Measurements from ENCODE around the gene IGSF23.
"Not testable (repeated sequence)": the region's sequence is repeated elsewhere in the genome, so short reads cannot be mapped to it uniquely, and the experiment has no call there.

Gene IGSF23

GRCh38 chr19:44587963-44588770 is 25.2 kb upstream of the IGSF23 start:
- DNase-seq (ENCODE audit: low read depth), result peak; percentile 72

- no peak for DNase-seq (ENCODE audit: low read depth)
These were observed 24.6 kb upstream of the IGSF23 start for GRCh38 chr19:44588771-44589112.

GRCh38 chr19:44590245-44591059 is 22.9 kb upstream of the IGSF23 start:
- DNase-seq (ENCODE audit: low read depth), result no peak

GRCh38 chr19:44591340-44591993 is 21.9 kb upstream of the IGSF23 start:
- not testable (repeated sequence) for DNase-seq (ENCODE audit: low read depth)

GRCh38 chr19:44592451-44592890 is 20.9 kb upstream of the IGSF23 start:
- DNase-seq (ENCODE audit: low read depth), result no peak

GRCh38 chr19:44593294-44593693 is 20.1 kb upstream of the IGSF23 start:
- no peak for DNase-seq (ENCODE audit: low read depth)

GRCh38 chr19:44593866-44594266 is 19.5 kb upstream of the IGSF23 start:
- not testable (repeated sequence) for DNase-seq (ENCODE audit: low read depth)

- no peak for DNase-seq (ENCODE audit: low read depth)
These were observed 16.8 kb upstream of the IGSF23 start for GRCh38 chr19:44596428-44597130.

- DNase-seq (ENCODE audit: low read depth), result no peak
These were observed 16.3 kb upstream of the IGSF23 start for GRCh38 chr19:44597131-44597491.

GRCh38 chr19:44598355-44598754 is 15.0 kb upstream of the IGSF23 start:
- DNase-seq (ENCODE audit: low read depth), result no peak

GRCh38 chr19:44598880-44599279 is 14.5 kb upstream of the IGSF23 start:
- no peak for DNase-seq (ENCODE audit: low read depth)

GRCh38 chr19:44600466-44600865 is 12.9 kb upstream of the IGSF23 start:
- no peak for DNase-seq (ENCODE audit: low read depth)

- no peak for DNase-seq (ENCODE audit: low read depth)
These were observed 11.3 kb upstream of the IGSF23 start for GRCh38 chr19:44602081-44602480.

- peak; percentile 82 for DNase-seq (ENCODE audit: low read depth)
These were observed 10.0 kb upstream of the IGSF23 start for GRCh38 chr19:44603201-44603945.

GRCh38 chr19:44604241-44604640 is 9.1 kb upstream of the IGSF23 start:
- DNase-seq (ENCODE audit: low read depth), result no peak

- no peak for DNase-seq (ENCODE audit: low read depth)
These were observed 7.8 kb upstream of the IGSF23 start for GRCh38 chr19:44605547-44605946.

- no peak for DNase-seq (ENCODE audit: low read depth)
These were observed 6.3 kb upstream of the IGSF23 start for GRCh38 chr19:44607049-44607448.

GRCh38 chr19:44607917-44608316 is 5.4 kb upstream of the IGSF23 start:
- DNase-seq (ENCODE audit: low read depth), result no peak

GRCh38 chr19:44608391-44608821 is 5.0 kb upstream of the IGSF23 start:
- no peak for DNase-seq (ENCODE audit: low read depth)

GRCh38 chr19:44609219-44609618 is 4.1 kb upstream of the IGSF23 start:
- no peak for DNase-seq (ENCODE audit: low read depth)

- DNase-seq (ENCODE audit: low read depth), result not testable (repeated sequence)
These were observed 2.9 kb upstream of the IGSF23 start for GRCh38 chr19:44610497-44610896.

Data from non-pigmented ciliary epithelial cell (primary cell).